ENCODE measurements around the gene VKORC1. TPM values are rescaled to one million over a fixed set of nuclear protein-coding genes. Genes with fewer than 3 reads are reported as not detected.

VKORC1 gene
- polyA plus RNA-seq, 2 of the 4 experiments (the other 2 are of a cell fraction): 94.2 to 101 TPM

GRCh38 chr16:31131416-31131815 is 36.8 kb upstream of the VKORC1 start:
- Histone ChIP-seq H3K4me3 (no peak overlapping the region), H3K9me3 (no peaks in the 10 kb centered on the region), H3K4me2 (no peak overlapping the region), H3K4me1 (peaks cover 18% of the 10 kb centered on the region; the same call in 2 of the 3 replicates), H3K27ac (no peak overlapping the region)
- 97% methylated on average over 10 of the region's 11 CpGs for WGBS (ENCODE audit: missing lambda C conversion rate)
- TF ChIP-seq, protein P1, sequence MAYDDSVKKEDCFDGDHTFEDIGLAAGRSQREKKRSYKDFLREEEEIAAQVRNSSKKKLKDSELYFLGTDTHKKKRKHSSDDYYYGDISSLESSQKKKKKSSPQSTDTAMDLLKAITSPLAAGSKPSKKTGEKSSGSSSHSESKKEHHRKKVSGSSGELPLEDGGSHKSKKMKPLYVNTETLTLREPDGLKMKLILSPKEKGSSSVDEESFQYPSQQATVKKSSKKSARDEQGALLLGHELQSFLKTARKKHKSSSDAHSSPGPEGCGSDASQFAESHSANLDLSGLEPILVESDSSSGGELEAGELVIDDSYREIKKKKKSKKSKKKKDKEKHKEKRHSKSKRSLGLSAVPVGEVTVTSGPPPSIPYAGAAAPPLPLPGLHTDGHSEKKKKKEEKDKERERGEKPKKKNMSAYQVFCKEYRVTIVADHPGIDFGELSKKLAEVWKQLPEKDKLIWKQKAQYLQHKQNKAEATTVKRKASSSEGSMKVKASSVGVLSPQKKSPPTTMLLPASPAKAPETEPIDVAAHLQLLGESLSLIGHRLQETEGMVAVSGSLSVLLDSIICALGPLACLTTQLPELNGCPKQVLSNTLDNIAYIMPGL (CRISPR knock-in tag; IDR thresholded peaks at IDR 0.05; ENCODE audit: borderline replicate concordance): no peak
- TF ChIP-seq, protein P2, sequence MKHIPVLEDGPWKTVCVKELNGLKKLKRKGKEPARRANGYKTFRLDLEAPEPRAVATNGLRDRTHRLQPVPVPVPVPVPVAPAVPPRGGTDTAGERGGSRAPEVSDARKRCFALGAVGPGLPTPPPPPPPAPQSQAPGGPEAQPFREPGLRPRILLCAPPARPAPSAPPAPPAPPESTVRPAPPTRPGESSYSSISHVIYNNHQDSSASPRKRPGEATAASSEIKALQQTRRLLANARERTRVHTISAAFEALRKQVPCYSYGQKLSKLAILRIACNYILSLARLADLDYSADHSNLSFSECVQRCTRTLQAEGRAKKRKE (CRISPR knock-in tag; IDR thresholded peaks at IDR 0.05; ENCODE audit: low read depth): no peak
- TF ChIP-seq NR3C1 (IDR thresholded peaks at IDR 0.05) (no peak), RAD21 (conservative IDR thresholded peaks at IDR 0.05 in 1 of 2, IDR thresholded peaks at IDR 0.05 in 1 of 2) (no peak), ZNF302 (CRISPR knock-in tag; IDR thresholded peaks at IDR 0.05) (no peak), FOXS1 (CRISPR knock-in tag; IDR thresholded peaks at IDR 0.05) (no peak), EP300 (IDR thresholded peaks at IDR 0.05) (no peak), ZSCAN20 (CRISPR knock-in tag; IDR thresholded peaks at IDR 0.05) (no peak), MAZ (IDR thresholded peaks at IDR 0.05; ENCODE audit: borderline replicate concordance, low read depth, low read length) (no peak), MAFK (IDR thresholded peaks at IDR 0.05; ENCODE audit: partially characterized antibody) (no peak), HDAC2 (IDR thresholded peaks at IDR 0.05) (no peak), HOXA7 (CRISPR knock-in tag; IDR thresholded peaks at IDR 0.05) (no peak), KDM1A (IDR thresholded peaks at IDR 0.05; ENCODE audit: low read depth) (no peak), HOXB5 (CRISPR knock-in tag; IDR thresholded peaks at IDR 0.05) (no peak)
- TF ChIP-seq, protein P3, sequence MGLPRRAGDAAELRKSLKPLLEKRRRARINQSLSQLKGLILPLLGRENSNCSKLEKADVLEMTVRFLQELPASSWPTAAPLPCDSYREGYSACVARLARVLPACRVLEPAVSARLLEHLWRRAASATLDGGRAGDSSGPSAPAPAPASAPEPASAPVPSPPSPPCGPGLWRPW (IDR thresholded peaks at IDR 0.05): no peak
- TF ChIP-seq, protein P4, sequence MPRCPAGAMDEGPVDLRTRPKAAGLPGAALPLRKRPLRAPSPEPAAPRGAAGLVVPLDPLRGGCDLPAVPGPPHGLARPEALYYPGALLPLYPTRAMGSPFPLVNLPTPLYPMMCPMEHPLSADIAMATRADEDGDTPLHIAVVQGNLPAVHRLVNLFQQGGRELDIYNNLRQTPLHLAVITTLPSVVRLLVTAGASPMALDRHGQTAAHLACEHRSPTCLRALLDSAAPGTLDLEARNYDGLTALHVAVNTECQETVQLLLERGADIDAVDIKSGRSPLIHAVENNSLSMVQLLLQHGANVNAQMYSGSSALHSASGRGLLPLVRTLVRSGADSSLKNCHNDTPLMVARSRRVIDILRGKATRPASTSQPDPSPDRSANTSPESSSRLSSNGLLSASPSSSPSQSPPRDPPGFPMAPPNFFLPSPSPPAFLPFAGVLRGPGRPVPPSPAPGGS (IDR thresholded peaks at IDR 0.05): no peak
- ATAC-seq (no peak), DNase-seq (ENCODE audit: low read depth in 1 of 2, low spot score in 1 of 2) (no peak), FAIRE-seq (no peak)
- POLR2A ChIA-PET: interaction anchor here (1.5 to 5.3 kb wide), 2 partner anchors 11 to 14 kb away, joined by 5 to 31 read pairs (median 8); partner anchors contain the start of gene KAT8
- CTCF ChIA-PET: interaction anchor here (0.6 to 2.6 kb wide), 3 partner anchors 11 to 147 kb away, joined by 3 to 16 read pairs (median 4); partner anchors contain the start of gene HSD3B7

- POLR2A ChIA-PET: interaction anchor here (1.5 to 5.3 kb wide), 2 partner anchors 11 to 13 kb away, joined by 5 to 31 read pairs; partner anchors contain the start of gene KAT8
- no peak overlapping the region for H3K27ac ChIP-seq
- H3K4me1 ChIP-seq: peaks cover 18% of the 10 kb centered on the region; the same call in 2 of the 3 replicates
- TF ChIP-seq JUN (IDR thresholded peaks at IDR 0.05): no peak
- no peak overlapping the region for H3K4me2 ChIP-seq
- no peak for DNase-seq (ENCODE audit: low read depth in 1 of 2, low spot score in 1 of 2)
- 85% methylated on average over 4 of the region's 6 CpGs for WGBS (ENCODE audit: missing lambda C conversion rate)
- no peaks in the 10 kb centered on the region for H3K9me3 ChIP-seq
- no peak overlapping the region for H3K4me3 ChIP-seq
- no peak for FAIRE-seq
- CTCF ChIA-PET: interaction anchor here (1.4 to 2.2 kb wide), 2 partner anchors 12 to 146 kb away, joined by 3 to 16 read pairs; partner anchors contain the start of gene HSD3B7
- ATAC-seq: no peak
Observed at GRCh38 chr16:31130899-31131298, 36.3 kb upstream of the VKORC1 start.

- TF ChIP-seq, protein P2 (CRISPR knock-in tag; IDR thresholded peaks at IDR 0.05; ENCODE audit: low read depth): no peak
- no peak for TF ChIP-seq JUN (IDR thresholded peaks at IDR 0.05)
- POLR2A ChIA-PET: interaction anchor here (5.3 kb wide), 1 partner anchor 13 kb away, joined by 31 read pairs; the partner anchor contains the start of gene KAT8
- no peak overlapping the region for H3K27ac ChIP-seq
- H3K4me1 ChIP-seq: peaks cover 14% of the 10 kb centered on the region; the same call in 2 of the 3 replicates
- no peak for ATAC-seq
- no peak for DNase-seq (ENCODE audit: low read depth in 1 of 2, low spot score in 1 of 2)
- H3K9me3 ChIP-seq: no peaks in the 10 kb centered on the region
- WGBS (ENCODE audit: missing lambda C conversion rate): 86% methylated on average over 5 of the region's 10 CpGs
- FAIRE-seq: no peak
- H3K4me3 ChIP-seq: no peak overlapping the region
- H3K4me2 ChIP-seq: no peak overlapping the region
- CTCF ChIA-PET: interaction anchor here (1.2 to 2.2 kb wide), 2 partner anchors 10 to 12 kb away, joined by 3 to 16 read pairs; no protein-coding TSS in a partner anchor
Observed at GRCh38 chr16:31130336-31130891, 35.8 kb upstream of the VKORC1 start.
